Thoracic aorta (tissue), 2 donors: ENCODE data around the gene NSMF. TPM values are rescaled to one million over a fixed set of nuclear protein-coding genes. Genes with fewer than 3 reads are reported as not detected.
"Not testable (repeated sequence)": the region's sequence is repeated elsewhere in the genome, so short reads cannot be mapped to it uniquely, and the experiment has no call there.

Source experiments
- ATAC-seq: fragments of 150-250 bp; one replicate; pipeline ENCODE4 v1.8.0; 2017; ENCODE audit warnings: low read depth; ENCODE audit not compliant: insufficient number of reproducible peaks, low FRiP score
- DNase-seq: peaks from one replicate; pipeline ENCODE4 v3.0.0-alpha.2; 2020; ENCODE audit warnings: low spot score
- H3K27ac ChIP-seq, 2 donors: fragments of 200-600 bp; sonication (generic); 1 replicate in 1 of 2; 2 replicates in 1 of 2; pipeline ENCODE4 v1.5.1; 2016; ENCODE audit warnings: mild to moderate bottlenecking in 2 of 2, moderate library complexity in 2 of 2
- H3K27me3 ChIP-seq: fragments of 200-600 bp; sonication (generic); replicated peaks from 2 replicates; pipeline ENCODE4 v1.6.0; 2016; ENCODE audit warnings: mild to moderate bottlenecking; ENCODE audit not compliant: insufficient read depth
- H3K36me3 ChIP-seq: fragments of 200-600 bp; sonication (generic); one replicate; pipeline ENCODE4 v1.5.1; 2016
- H3K4me1 ChIP-seq, 2 donors: fragments of 200-600 bp; sonication (generic); 1 replicate in 1 of 2; 2 replicates in 1 of 2; pipeline versions ENCODE4 v1.5.1 to v1.6.0; 2016; ENCODE audit warnings: low read depth in 2 of 2, mild to moderate bottlenecking in 1 of 2; ENCODE audit not compliant: control insufficient read depth in 1 of 2
- H3K4me3 ChIP-seq: fragments of 200-600 bp; sonication (generic); 2 replicates; pipeline ENCODE4 v1.5.1; 2016; ENCODE audit warnings: mild to moderate bottlenecking
- H3K9me3 ChIP-seq: fragments of 200-600 bp; sonication (generic); 2 replicates; pipeline ENCODE4 v1.5.1; 2016
- total RNA-seq, 2 donors: library from RNA; depleted of rRNA; stranded (reverse); fragments of >200 nt; gene quantifications; one replicate each; pipeline versions ENCODE4 v1.1.0 to v1.2.3, GENCODE V29; 2016
- TF ChIP-seq, protein P1 (sequence below): fragments of 200-600 bp; sonication (generic); IDR thresholded peaks from one replicate; pipeline ENCODE4 v1.5.1; 2019; ENCODE audit warnings: antibody characterized with exemption

NSMF gene
- total RNA-seq, 2 donors from 2014 or later: 168 to 251 TPM

DNA sequence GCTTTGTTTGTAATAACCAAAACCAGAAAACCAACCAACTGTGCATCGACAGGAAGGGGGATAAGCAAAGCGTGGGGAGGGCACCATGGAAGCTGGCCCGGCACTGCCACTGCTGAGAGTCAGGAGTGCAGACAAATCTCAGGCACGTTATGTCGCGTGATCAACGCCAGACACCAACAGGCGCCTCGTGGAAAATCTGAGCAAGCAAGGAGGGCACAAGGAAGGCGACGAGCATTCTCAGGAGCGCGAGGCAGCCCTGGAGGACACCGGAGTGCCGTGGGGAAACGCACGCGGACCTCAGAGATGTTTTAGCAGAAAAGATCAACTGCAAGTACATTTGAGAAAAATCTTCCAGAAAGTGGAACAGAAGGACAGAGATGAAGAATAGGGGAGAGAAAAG is 15.1 kb upstream of the NSMF start:
- no peak overlapping the region for H3K27ac ChIP-seq
- no peaks in the 10 kb centered on the region for H3K4me1 ChIP-seq
- H3K4me3 ChIP-seq: no peak overlapping the region
- TF ChIP-seq, protein P1, sequence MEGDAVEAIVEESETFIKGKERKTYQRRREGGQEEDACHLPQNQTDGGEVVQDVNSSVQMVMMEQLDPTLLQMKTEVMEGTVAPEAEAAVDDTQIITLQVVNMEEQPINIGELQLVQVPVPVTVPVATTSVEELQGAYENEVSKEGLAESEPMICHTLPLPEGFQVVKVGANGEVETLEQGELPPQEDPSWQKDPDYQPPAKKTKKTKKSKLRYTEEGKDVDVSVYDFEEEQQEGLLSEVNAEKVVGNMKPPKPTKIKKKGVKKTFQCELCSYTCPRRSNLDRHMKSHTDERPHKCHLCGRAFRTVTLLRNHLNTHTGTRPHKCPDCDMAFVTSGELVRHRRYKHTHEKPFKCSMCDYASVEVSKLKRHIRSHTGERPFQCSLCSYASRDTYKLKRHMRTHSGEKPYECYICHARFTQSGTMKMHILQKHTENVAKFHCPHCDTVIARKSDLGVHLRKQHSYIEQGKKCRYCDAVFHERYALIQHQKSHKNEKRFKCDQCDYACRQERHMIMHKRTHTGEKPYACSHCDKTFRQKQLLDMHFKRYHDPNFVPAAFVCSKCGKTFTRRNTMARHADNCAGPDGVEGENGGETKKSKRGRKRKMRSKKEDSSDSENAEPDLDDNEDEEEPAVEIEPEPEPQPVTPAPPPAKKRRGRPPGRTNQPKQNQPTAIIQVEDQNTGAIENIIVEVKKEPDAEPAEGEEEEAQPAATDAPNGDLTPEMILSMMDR: no peak
- ATAC-seq: no peak
- no peak for DNase-seq
- no peaks in the 10 kb centered on the region for H3K36me3 ChIP-seq
- H3K27me3 ChIP-seq: no peaks in the 10 kb centered on the region
- H3K9me3 ChIP-seq: peaks cover 9% of the 10 kb centered on the region

DNA sequence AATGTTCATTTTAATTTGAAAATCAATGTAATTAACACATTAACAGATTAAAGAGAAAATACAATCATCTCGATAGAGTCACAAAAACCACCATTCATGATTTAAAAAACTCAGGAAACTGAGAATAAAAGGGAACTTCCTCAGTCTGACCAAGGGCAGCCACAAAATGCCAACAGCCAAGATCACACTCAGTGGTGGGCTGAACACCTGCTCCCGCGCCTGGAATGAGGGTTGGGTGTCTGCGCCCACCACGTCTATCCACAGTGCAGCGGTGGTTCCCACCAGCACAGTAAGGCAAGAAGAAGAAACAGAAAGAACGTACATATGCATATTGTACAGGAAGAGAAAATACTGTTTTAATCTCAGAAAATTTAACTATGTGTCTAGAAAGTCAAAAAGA is 11.7 kb upstream of the NSMF start:
- no peaks in the 10 kb centered on the region for H3K4me1 ChIP-seq
- no peak for ATAC-seq
- no peak for DNase-seq

DNA sequence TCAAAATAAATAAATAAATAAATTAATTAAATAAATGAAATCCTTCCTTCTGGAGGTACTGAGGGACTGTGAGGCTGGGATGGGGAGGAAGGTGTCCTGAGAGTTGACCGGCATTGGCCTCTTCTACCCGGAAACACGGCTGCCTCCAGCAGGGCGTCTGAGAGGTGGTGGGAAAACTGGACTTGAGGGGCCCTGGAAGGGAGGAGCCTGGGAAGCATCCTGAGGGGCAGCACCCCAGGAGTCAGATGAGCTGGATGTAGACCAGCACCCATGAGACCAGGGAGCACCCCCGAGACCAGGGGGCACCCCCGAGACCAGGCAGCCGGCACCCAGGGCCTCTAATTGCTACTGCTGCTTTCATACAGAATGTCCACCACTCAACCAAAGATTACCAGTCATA is 8.8 kb upstream of the NSMF start:
- ATAC-seq: no peak
- Histone ChIP-seq H3K4me1 (no peaks in the 10 kb centered on the region), H3K4me3 (no peak overlapping the region), H3K27me3 (no peaks in the 10 kb centered on the region), H3K36me3 (peaks cover 4% of the 10 kb centered on the region), H3K27ac (no peak overlapping the region), H3K9me3 (no peaks in the 10 kb centered on the region)
- TF ChIP-seq, protein P1: no peak
- no peak for DNase-seq

More for the DNA sequence above, 11.7 kb upstream of the NSMF start:
- Histone ChIP-seq H3K27me3 (no peaks in the 10 kb centered on the region), H3K4me3 (no peak overlapping the region), H3K36me3 (no peaks in the 10 kb centered on the region), H3K27ac (no peak overlapping the region), H3K9me3 (peaks cover 7% of the 10 kb centered on the region)
- TF ChIP-seq, protein P1: no peak

DNA sequence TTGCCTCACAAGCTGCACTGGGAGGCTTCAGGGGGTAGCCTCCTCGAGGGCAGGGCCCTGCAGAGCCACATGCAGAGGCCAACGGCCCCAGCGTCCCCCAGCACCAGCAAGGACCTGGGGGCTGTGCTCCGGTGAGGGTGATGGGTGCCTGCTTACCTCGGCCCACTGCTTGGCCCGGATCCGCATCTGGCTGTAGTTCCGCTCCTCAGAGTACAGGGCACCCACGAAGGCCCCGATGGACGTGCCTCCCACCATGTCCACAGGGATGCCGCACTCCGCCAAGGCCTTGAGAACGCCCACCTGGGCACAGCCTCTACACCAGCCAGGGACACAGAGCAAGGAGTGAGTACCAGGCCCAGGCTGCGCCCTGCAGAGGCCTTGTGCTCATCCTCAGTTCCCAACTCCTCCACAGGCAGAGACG is 8.0 kb upstream of the NSMF start:
- TF ChIP-seq, protein P1: no peak
- no peaks in the 10 kb centered on the region for H3K9me3 ChIP-seq
- H3K27ac ChIP-seq: no peak overlapping the region
- H3K4me3 ChIP-seq: no peak overlapping the region
- peaks cover 5% of the 10 kb centered on the region for H3K36me3 ChIP-seq
- H3K4me1 ChIP-seq: no peaks in the 10 kb centered on the region
- ATAC-seq (no peak), DNase-seq (no peak)
- H3K27me3 ChIP-seq: no peaks in the 10 kb centered on the region

DNA sequence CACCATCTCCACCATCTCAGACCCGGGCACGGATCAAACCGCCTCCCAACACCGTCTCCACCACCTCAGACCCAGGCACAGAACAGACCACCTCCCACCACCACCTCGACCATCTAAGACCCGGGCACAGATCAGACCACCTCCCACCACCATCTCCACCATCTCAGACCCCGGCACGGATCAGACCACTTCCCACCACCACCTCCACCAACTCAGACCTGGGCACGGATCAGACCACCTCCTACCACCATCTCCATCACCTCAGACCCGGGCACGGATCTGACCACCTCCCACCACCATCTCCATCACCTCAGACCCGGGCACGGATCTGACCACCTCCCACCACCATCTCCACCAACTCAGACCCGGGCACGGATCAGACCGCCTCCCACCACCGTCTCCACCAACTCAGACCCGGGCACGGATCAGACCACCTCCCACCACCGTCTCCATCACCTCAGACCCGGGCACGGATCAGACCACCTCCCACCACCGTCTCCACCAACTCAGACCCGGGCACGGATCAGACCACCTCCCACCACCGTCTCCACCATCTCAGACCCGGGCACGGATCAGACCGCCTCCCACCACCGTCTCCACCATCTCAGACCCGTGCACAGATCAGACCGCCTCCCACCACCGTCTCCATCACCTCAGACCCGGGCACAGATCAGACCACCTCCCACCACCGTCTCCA is 7.4 kb upstream of the NSMF start:
- not testable (repeated sequence) for H3K27ac ChIP-seq, H3K36me3 ChIP-seq, ATAC-seq, H3K4me1 ChIP-seq, H3K4me3 ChIP-seq, H3K27me3 ChIP-seq, H3K9me3 ChIP-seq, DNase-seq
